ENCODE measurements around the gene KIF26B.
"Not testable (repeated sequence)": the region's sequence is repeated elsewhere in the genome, so short reads cannot be mapped to it uniquely, and the experiment has no call there.

Gene KIF26B

DNA sequence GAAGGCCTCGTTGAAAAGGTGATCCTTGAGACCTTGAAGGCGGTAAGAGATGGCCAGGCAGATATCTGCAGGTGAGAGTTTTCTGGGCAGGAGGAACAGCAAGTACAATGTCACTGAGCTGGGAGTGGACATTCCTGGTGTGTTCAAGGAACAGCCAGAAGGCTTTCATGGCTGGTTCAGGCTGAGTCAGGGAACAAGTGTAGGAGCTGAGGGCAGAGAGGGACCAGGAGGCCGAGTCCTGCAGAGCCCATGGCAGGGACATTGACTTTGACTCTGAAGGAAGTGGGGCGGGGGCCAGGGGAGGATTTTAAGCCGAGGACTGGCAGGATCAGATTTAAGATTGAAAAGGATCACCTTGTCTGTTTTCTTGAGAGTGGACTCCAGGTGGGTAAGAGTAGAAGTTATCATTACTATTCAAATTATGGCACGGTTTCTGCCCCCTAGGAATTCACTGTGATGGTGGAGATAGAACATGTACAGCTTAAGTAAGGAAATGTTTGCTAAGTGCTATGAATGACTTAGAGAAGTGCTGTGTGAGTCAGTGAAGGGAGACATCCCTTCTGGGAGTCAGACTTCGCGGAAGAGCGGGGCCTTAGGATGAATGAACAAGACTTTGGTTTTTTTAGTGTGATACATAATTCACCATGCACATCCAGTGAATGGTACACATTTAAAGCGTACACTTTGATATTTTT is 202.3 kb downstream of the KIF26B start:
- DNase-seq (ENCODE audit: low spot score) = no peak

DNA sequence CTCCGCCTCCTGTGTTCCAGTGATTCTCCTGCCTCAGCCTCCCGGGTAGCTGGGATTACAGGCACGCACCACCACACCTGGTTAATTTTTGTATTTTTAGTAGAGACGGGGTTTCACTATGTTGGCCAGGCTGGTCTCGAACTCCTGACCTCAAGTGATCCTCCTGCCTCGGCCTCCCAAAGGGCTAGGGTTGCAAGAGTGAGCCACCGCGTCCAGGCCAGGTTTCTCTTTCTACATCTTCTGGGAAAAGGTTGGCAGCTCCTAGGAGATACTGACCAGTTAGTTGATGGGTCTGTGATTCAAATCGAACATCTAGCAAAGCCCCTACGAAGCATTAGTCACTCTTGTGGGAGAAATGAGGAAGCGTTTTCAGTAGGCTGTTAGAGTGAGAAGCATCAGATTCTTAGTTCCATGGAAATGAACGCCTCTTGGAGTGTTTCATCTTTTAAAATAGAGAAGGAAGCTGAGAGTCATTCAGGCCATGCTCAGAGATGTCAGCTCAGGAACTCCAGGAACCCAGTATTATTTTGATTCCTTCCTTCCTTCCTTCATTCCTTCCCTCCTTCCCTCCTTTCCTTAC is 204.4 kb downstream of the KIF26B start:
- not testable (repeated sequence) for DNase-seq (ENCODE audit: low spot score)

DNA sequence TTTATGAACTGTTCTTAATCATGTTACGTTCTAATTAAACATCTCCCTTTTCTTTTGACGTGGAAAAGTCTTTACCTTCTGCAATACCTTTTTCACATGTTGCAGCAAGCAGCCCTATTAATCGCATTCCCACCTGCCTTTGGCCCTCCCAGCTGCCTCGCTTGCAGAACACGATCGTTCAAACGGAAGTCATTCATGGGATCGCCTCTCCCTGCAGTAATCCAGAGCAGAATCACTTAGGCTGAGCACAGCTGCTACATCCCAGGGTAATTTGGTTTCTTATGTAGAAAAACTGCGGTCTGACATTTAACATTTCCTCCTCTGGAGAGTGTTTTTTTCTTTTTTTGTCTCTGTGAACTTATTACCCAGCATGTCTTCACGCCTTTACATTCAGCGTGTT is 206.3 kb downstream of the KIF26B start:
- DNase-seq (ENCODE audit: low spot score) = no peak

DNA sequence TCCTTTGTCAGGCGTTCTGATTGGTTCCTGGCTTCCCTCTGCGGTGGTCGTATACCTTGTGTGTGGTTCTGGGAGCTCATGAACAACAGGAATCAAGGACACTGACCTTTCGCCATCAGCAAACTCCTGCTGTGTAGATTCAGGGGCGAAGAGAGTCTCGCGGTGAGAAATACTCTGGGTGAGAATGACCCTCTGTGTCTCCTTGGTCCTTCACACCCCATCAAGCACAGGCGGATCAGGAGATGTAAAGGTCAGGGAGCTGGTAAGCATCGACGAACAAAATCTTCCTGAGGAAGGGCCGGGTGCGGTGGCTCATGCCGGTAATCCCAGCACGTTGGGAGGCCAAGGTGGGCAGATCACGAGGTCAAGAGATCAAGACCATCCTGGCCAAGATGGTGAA is 207.2 kb downstream of the KIF26B start:
- DNase-seq (ENCODE audit: low spot score) = no peak

DNA sequence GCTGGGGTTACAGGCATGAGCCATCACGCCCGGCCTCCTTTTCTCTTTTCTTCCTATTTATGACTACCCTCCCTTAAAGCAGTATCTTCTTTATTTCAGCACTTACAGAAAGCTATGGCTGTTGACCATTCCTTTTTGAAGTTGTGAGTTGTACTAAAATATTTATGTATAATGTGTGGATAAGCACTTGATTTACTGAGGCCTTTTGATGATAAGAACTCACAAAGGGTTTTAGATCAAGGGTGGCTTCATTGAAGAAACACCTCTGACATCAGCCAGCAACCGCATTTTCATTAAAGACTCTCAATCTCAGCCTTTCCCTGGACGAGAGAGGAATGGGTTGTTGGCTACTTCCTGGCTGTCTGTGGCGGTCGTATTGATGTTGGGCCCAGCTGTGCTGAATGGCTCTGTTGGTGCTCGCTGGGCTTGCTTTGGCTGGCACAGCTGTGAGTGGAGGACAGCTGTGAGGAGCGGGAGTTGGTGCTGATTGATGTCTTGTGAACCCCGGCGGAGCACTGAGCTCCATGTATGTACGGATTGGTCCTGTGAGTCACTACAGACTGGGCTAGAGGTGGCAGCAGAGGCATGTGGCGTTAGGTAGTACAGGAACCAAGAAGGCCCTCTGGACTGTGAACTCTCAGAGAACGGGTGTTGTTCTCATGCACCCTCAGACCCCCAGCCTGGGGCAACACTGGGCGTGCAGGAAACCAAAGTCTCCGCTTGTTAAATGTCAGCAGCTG is 208.8 kb downstream of the KIF26B start:
- DNase-seq (ENCODE audit: low spot score) = no peak

DNA sequence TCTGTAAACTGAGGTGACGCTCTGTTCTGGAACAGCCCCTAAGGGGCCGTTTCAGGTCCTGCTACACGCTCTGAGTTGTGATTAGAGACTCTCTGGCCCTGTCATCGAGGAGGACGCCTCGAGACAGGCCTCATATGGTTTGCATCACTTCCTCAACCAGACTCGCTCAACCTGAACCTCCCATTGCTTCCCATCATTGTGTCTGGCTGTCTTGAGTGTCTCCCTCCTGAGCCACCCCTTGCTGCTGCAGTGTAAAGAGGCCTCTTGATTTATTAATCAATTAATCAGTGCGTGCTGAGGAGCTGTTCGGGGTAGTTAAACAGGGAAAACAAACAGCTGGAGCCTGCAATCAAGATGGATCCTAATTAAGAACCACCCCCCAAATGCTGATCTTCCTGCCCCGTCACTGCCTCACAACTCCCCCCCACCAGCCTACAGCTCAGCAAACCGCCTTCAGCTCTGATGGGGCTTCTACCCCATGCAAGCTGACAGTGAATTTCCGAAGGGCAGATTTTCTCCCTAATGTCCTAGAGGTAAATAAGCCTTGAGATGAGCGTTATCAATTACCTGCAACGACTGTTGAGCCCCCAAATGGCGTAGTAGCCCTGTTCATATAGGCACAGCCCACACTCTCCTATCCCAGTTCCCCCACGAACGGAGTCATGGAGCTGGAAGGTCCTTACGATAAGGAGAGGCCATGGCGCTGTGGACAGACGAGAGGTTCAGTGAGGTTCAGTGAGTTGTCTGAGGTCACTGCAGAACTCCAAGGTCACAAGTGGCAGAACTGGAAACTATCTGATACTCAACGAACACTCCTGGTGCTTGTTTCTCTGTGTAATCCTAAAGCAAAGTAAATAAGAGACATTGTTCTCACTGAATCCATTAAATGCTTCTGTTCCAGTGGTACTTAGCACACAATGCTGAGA is 210.6 kb downstream of the KIF26B start:
- no peak for DNase-seq (ENCODE audit: low spot score)

DNA sequence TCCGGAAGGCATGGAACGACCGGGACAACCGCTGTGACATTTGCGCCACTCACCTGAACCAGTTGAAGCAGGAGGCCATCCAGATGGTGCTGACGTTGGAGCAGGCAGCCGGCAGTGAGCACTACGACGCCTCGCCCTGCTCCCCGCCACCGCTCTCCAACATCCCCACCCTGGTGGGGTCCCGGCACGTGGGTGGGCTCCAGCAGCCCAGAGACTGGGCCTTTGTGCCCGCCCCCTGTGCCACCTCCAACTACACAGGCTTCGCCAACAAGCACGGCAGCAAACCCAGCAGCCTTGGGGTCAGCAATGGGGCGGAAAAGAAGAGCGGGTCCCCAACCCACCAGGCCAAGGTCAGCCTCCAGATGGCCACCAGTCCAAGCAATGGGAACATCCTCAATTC is 212.1 kb downstream of the KIF26B start:
- DNase-seq (ENCODE audit: low spot score) = no peak

DNA sequence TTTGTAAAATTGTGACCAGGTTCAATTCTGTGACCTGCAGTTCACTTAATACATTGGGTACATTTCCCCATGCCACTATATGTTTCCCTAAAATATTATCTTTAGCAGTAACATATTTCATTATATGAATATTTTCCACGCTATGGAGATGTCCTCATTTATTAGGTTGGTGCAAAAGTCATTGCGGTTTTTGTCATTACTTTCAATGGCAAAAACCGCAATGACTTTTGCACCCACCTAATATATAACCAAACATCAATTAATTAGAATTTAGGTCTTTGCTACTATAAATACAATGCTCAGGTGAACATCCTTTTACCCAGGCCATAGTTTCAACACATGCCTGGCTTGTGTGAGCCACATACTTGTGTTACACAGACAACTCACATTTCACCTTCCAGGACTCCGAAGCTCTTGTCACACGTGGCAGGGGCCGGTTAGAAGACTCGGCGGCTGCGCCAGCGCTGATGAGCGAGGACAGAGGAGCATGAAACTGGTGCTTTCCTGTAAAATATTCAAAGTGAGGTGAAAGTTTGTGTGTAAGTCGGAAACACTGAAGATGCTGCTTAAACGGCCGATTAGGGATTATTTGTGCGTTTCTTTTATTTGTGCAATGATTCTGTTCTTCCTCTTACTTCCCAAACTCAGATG is 215.5 kb downstream of the KIF26B start:
- DNase-seq (ENCODE audit: low spot score) = no peak

DNA sequence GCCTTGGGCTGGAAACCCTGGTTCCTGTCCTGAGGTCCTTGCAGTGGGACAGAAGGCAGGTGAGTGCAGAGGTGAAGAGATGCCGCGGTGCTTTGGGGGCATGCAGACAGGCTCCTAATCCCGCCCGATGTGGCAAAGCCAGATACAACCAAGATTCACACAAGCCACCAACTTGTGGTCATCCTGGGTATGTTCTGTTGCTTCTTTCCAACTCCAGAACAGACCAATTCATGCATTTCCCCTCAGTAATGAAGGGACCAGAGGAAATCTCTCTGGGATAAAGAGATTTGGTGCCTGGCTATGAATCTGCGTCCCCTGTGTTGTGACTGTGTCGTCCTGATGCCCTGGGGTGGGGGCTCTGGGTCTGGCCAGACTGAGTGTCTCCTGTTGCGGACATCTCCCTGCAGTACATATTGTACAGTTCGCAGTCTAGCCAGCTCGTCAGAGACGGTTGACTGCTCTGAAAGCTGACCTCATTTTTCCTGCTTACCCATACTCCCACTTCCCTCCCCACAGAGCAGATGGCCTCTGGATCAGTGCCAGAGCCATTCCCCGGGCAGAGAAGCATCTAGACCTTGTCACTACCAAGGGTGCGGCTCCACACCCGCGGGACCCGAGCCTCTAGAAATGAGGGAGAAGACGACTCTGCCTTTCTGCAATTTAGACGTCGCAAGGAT is 216.3 kb downstream of the KIF26B start:
- DNase-seq (ENCODE audit: low spot score) = no peak

DNA sequence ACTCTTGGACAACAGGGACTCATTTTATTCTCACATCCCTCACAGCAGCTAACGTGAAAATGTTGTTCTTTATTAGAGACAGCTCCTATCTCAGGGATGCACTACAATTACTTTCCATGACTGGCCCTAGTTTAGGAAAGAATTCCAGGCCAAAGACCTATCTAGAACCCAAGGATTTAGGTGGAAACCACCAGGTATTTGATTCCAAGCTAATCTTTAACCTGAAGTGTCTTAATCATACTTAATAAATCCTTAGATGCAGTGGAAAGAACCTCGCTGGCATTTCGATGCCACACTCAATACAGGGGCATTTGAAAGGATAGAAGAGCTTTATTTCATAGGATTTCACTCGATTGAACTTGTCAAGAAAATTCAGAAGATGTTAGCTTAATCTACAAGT is 218.3 kb downstream of the KIF26B start:
- DNase-seq (ENCODE audit: low spot score) = no peak

DNA sequence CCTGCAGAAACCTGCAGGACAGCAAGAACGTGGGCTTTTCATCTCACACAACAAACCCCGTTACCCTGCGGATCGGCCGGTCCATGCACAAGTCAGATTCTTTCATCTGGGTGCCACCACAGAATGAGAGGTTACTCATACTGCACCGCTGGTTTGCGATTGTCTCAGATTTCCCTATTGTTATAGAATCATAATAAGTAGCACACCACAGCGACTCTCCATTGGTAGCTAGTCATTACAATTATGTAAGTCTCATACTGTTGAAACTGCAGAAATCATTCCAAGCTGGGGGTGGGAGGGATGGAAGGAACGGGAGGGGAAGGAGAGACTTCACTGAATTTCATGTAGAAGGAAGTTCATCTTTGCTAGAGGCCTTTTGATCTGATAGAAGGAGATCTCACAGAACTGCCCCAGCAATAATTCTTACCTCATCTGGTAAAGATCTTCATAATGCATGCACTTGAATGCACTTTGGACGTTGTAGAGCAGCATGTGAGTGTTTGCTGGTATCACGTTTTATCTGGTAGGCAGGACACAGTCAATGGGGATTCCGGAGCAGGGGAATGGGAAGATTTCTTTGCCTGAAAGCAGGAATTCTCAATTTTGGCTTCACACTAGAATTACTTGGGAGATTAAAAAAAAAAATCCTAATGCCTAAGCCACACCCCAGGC is 221.1 kb downstream of the KIF26B start:
- no peak for DNase-seq (ENCODE audit: low spot score)

DNA sequence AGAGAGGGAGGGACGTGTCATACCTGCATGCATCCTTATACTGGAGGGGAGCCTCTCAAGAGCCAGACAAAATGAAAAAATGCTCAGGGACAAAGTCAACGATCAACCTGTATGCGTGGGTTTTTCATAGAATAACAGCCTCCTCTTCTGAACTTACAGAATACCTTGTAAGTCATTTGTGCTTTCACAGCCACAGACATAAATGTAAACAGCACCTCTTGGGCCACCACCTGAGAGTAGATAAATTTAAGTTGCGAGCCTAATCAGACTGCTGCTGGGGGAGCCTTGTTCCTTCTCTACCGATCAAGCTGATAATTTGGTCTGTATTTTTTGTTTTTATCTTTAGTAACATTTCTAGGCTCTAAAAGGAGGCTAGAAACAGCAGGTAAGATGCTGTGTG is 223.1 kb downstream of the KIF26B start:
- no peak for DNase-seq (ENCODE audit: low spot score)

DNA sequence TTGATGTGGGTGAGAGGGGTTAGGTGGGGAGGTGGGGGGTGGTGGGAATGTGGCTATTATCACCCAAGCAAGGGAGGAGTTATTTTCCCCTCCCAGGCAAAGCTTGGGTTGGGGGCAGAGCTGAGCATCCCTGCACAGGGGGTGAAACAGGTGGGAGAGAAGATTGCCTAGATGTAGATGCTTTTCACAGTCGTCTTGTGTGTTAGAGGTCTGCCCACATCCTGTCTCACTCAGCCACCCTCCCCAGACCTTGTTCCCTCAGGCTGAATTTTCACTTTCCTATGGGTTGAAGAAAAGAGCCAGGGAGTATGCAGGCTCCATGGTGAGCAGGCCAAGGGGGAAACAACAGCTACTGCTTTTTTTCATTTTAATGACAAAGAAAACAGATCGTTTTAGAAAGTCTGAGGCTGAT is 223.5 kb downstream of the KIF26B start:
- DNase-seq (ENCODE audit: low spot score) = no peak

DNA sequence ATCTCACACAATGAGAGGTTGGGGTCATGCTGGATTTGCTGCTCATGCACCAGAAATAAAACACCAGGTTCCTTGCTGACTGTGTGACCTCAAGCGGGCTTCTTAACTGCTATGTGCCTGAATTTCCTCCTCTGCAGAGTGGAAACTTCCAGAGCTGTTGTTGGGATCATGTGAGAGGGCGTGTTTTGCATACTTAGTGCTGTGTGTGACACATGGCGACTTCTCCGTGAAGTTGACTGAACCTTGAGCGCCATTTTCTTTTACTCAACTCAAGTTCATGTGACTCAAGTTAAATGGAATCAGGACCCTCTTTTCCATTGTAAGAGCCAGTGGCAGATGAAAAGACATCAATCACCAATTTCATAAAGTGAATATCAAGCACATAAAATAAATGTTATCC is 224.0 kb downstream of the KIF26B start:
- DNase-seq (ENCODE audit: low spot score) = no peak

DNA sequence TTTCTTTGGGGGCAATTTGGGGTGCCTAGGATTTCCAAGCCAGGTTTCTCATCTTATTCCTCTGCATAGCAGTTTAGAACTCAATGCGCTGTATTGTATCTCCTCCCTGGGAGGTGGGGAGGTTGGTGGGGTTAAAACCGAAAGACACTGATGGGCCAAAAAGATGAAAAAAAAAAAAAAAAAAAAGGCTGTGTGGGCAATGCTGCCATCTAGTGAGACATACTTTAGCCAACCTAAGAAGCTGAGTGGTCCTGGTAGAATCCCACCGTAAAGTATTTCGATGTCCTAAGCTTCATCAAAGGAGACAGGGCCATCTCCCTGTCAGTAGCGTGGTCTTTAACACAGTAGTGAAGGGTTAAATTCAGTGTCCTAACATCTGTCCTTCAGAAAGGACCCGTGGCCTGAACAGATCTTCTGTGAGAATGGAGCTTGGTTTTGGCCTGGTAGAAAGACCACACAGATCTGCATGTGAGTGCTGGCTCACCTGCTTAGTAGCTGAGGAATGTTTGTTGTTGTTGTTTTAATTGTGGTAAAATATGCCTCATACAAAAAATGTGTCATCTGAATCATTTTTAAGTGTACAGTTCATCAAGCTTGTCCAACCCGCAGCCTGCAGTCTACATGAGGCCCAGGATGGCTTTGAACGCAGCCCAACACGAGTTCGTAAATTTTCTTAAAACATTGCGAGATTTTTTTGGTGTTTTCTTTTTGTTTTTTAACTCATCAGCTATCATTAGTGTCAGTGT is 226.2 kb downstream of the KIF26B start:
- no peak for DNase-seq (ENCODE audit: low spot score)

DNA sequence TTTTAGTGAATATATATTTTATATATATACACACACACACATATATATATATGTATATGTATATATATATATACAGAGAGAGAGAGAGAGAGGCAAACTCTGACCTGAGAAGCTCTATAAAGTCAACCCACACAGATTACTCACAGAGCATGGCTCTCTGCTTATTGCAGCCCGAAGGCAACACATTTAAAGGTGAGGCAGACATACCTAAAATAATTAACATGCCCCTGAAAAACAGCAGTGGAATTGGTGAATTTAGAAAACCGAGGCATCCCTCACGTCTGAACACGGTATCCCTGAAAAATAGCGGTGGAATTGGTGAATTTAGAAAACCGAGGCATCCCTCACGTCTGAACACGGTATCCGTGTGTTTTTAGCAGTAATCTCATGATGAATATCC is 228.2 kb downstream of the KIF26B start:
- no peak for DNase-seq (ENCODE audit: low spot score)

DNA sequence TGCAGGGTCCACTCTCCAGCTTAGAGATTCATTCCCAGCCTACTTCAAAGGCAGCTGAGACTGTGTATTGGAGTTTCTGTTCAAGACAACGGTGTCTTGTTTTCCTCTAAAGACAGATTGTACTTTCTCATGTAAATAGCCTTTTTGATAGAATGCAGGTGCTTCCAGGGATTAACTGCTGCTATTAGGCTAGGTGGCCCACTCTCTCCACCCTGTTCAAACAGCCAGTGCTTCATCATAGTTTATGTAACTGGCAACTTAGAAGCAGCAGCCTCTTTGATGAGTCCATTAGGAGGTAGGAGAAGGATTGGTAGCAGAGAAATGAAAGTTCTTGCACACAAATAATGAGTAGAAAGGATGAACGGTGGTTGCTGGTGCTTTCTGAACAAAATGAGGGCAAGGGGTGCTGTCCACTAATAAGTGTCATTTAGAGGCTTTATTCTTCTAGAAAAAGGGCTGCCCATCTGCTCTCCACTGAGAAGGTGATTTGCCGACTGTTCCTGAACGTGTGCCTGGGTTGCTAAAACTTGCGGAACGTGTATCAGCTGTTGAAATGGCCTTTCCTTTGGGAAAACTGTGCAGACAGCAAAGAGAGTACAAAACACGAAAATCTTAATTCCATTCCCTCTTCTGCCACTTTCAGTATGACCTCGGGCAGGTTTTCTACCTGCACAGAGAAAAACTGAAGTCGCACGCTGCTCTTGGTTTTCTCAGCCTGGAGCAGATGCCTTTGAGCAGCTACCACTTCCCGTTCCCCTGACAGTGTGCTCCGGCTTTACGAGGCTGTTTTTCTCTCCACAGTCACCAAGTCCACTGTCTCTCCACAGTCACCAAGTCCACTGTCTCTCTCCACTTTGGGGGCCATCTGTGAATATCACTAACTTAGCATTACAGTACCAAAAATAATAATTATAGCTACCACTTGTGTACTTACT is 228.9 kb downstream of the KIF26B start:
- no peak for DNase-seq (ENCODE audit: low spot score)

DNA sequence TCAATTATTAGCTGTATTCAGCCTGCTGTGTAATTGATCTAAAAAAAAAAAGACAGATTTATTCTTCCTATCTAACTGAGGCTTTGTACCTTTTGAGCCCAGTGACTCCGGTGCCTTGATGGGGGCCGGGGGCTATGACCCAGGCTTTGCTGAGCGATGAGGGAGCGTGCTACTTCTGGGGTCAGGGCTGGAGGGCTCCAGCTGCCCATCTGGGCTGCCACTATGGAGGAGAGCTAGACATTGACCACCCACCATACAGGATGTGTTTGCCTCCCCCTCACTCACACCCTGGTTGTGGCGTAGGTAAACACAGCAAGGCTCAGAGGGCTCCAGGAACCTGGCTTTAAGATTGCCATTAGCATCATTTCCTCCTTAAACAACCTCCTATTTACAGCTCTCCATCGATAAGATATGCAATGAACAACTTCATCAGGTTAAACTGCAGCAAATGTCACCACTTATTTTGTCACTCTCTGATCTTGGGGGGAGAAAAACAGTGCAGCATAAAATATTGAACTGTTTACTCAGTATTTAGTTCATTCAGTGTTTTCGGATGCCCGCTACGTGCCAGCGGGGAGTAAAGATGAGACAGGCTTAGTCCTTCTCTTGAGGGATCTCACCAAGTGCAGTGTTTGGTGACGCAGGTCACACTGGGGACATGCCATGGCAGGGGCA is 231.6 kb downstream of the KIF26B start:
- no peak for DNase-seq (ENCODE audit: low spot score)

Measured in AG08396 (cell line).